ENCODE data around the gene DNAJB6. TPM values are rescaled to one million over a fixed set of nuclear protein-coding genes. Genes with fewer than 3 reads are reported as not detected.

Gene DNAJB6
- total and polyA plus RNA-seq, 2 of the 4 experiments (the other 2 are of a cell fraction) = 93.4 to 165 TPM

DNA sequence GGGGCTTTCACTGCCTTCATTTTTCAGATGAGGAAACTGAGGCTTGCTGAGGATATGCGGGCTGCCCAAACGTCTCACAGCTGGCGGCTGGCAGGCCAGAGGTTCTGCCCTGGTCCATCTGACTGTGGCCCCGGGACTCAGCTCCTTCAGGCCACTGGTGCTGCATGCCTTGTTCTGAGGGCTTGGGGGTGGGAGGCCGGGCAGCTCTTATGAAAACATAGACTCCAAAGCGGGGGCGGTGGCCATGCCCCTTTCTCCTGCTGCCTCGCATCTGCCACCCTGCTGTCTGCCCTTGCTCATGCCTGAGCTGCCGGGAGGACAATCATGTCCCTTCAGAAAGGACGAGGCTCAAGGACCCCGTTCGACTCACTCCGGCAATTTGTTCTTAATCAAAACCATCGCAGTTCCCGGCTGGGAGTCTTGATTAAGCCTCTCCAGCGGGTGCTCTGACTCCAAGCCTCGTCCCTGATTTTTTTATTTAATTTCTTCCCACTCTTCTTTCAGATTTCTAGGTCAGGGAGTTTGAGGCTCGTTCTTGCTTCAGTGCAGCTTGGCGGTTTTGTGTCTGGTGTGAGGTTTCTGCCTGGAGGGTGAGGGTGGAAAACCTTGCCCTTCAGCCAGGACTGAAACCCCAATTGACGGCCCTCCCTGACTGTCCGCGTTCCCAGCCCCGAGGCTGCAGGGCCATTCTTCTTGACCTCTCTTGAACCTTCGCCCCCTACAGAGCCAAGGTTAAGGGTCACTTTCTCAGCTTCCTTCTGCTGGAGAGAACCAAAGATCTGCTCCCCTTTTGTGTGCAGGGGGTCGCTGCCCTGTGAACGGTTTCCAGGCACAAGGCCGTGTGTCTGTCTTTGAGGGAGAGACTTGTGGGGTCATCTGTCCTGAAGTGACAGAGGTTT, 120.8 kb downstream of the DNAJB6 start (continued):
- TF ChIP-seq SMC3 (IDR thresholded peaks at IDR 0.05; ENCODE audit: low read depth, low read length) = no peak

DNA sequence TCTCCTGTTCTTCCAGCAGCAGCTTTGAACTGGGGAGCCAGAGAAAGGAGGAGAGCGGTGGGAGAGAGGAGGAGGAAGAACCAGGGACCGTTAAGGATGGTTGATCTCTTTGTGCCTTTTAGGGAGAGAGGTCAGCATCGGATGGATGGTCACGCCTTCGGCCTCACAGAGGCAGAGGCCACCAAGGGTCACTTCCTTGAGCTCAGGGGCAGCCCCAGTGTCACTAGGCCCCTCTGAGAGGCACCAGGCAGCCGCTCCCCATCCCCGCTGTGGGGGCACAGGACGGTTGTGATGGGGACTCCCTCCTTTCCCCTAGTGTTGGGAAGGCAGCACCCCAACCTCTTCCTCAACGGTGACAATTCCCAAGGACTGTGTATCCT, 121.4 kb downstream of the DNAJB6 start:
- no peaks in the 10 kb centered on the region for H3K36me3 ChIP-seq (ENCODE audit: control insufficient read depth, insufficient read depth, low read length)
- H3K9ac ChIP-seq (ENCODE audit: low read depth, low read length) = no peak overlapping the region
- H4K5ac ChIP-seq (ENCODE audit: low read depth, low read length) = no peak overlapping the region
- no peak for ATAC-seq (ENCODE audit: low read depth)
- TF ChIP-seq, protein P1, sequence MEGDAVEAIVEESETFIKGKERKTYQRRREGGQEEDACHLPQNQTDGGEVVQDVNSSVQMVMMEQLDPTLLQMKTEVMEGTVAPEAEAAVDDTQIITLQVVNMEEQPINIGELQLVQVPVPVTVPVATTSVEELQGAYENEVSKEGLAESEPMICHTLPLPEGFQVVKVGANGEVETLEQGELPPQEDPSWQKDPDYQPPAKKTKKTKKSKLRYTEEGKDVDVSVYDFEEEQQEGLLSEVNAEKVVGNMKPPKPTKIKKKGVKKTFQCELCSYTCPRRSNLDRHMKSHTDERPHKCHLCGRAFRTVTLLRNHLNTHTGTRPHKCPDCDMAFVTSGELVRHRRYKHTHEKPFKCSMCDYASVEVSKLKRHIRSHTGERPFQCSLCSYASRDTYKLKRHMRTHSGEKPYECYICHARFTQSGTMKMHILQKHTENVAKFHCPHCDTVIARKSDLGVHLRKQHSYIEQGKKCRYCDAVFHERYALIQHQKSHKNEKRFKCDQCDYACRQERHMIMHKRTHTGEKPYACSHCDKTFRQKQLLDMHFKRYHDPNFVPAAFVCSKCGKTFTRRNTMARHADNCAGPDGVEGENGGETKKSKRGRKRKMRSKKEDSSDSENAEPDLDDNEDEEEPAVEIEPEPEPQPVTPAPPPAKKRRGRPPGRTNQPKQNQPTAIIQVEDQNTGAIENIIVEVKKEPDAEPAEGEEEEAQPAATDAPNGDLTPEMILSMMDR (conservative IDR thresholded peaks at IDR 0.05; ENCODE audit: low read depth, low read length) = no peak
- TF ChIP-seq POLR2A (IDR thresholded peaks at IDR 0.05; ENCODE audit: low read depth, low read length) (no peak), CEBPB (IDR thresholded peaks at IDR 0.05; ENCODE audit: low read depth, low read length) (no peak), MXI1 (IDR thresholded peaks at IDR 0.05; ENCODE audit: borderline replicate concordance, low read depth, low read length) (no peak), MAZ (IDR thresholded peaks at IDR 0.05; ENCODE audit: borderline replicate concordance, low read depth, low read length) (no peak), RCOR1 (IDR thresholded peaks at IDR 0.05; ENCODE audit: insufficient replicate concordance, low read length) (no peak), CHD1 (IDR thresholded peaks at IDR 0.05; ENCODE audit: low read depth, low read length) (no peak), RAD21 (IDR thresholded peaks at IDR 0.05; ENCODE audit: low read length) (no peak), SMC3 (IDR thresholded peaks at IDR 0.05; ENCODE audit: low read depth, low read length) (no peak), BHLHE40 (IDR thresholded peaks at IDR 0.05; ENCODE audit: low read depth, low read length) (no peak)
- TF ChIP-seq, protein P2, sequence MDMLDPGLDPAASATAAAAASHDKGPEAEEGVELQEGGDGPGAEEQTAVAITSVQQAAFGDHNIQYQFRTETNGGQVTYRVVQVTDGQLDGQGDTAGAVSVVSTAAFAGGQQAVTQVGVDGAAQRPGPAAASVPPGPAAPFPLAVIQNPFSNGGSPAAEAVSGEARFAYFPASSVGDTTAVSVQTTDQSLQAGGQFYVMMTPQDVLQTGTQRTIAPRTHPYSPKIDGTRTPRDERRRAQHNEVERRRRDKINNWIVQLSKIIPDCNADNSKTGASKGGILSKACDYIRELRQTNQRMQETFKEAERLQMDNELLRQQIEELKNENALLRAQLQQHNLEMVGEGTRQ (IDR thresholded peaks at IDR 0.05; ENCODE audit: low read depth, low read length) = no peak
- TF ChIP-seq, protein P3, sequence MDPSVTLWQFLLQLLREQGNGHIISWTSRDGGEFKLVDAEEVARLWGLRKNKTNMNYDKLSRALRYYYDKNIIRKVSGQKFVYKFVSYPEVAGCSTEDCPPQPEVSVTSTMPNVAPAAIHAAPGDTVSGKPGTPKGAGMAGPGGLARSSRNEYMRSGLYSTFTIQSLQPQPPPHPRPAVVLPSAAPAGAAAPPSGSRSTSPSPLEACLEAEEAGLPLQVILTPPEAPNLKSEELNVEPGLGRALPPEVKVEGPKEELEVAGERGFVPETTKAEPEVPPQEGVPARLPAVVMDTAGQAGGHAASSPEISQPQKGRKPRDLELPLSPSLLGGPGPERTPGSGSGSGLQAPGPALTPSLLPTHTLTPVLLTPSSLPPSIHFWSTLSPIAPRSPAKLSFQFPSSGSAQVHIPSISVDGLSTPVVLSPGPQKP (IDR thresholded peaks at IDR 0.05; ENCODE audit: borderline replicate concordance, low read depth, low read length) = no peak
- in situ Hi-C loops (cut with MboI; ENCODE audit: low sequenced_read_pairs) (no loop called here), intact Hi-C loops (cut with micrococcal nuclease) (no loop called here), dilution Hi-C loops (cut with HindIII; ENCODE audit: low sequenced_read_pairs, unreplicated experiment) (no loop called here)
- no peak overlapping the region for H3K4ac ChIP-seq (ENCODE audit: low read depth, low read length)
- no peak overlapping the region for H3K27ac ChIP-seq (ENCODE audit: insufficient read depth, low read length)
- no peak overlapping the region for H2AK9ac ChIP-seq (replicated peaks; ENCODE audit: low read depth, low read length, poor library complexity)
- no peak overlapping the region for H3K4me2 ChIP-seq (ENCODE audit: low read depth, low read length)
- peaks cover 5% of the 10 kb centered on the region; the same call in 1 of the 2 replicates for H3K27me3 ChIP-seq (ENCODE audit: control insufficient read depth, insufficient read depth, low read length)
- DNase-seq = no peak
- CTCF ChIA-PET = no interaction called here
- H3K4me1 ChIP-seq (ENCODE audit: control insufficient read depth, insufficient read depth, low read length) = no peaks in the 10 kb centered on the region
- no peak overlapping the region for H3K56ac ChIP-seq (ENCODE audit: extremely low read depth, insufficient read depth, low read length)
- no peak overlapping the region for H4K91ac ChIP-seq (ENCODE audit: insufficient read depth, low read depth, low read length)
- H3K9me3 ChIP-seq (ENCODE audit: control insufficient read depth, insufficient read depth, low read length) = no peaks in the 10 kb centered on the region
- no peak overlapping the region for H3K18ac ChIP-seq (ENCODE audit: low read depth, low read length)
- H2AFZ ChIP-seq (replicated peaks; ENCODE audit: low read length, poor library complexity) = no peak overlapping the region
- no peak overlapping the region for H2BK120ac ChIP-seq (ENCODE audit: low read depth, low read length)
- WGBS, 2 experiments (ENCODE audit: extremely low coverage in 2 of 2, insufficient read length in 1 of 2) = no CpG with 5 or more reads among the region's 9 CpGs
- H4K8ac ChIP-seq (ENCODE audit: low read depth in 2 of 2, low read length in 2 of 2) = no peak overlapping the region
- H2BK15ac ChIP-seq (ENCODE audit: low read depth, low read length) = no peak overlapping the region
- no peaks in the 10 kb centered on the region for H3K79me1 ChIP-seq (ENCODE audit: low read depth in 1 of 2, low read length in 2 of 2)
- no peak overlapping the region for H3K23ac ChIP-seq (ENCODE audit: low read depth, low read length)
- BruUV-seq (replicated peaks) = no TSS peak
- H4K20me1 ChIP-seq (ENCODE audit: insufficient read depth, low read length) = no peaks in the 10 kb centered on the region
- H2BK20ac ChIP-seq (ENCODE audit: low read depth, low read length) = no peak overlapping the region
- no peak overlapping the region for H2BK5ac ChIP-seq (ENCODE audit: low read depth, low read length, poor library complexity, severe bottlenecking)
- no peak overlapping the region for H3K4me3 ChIP-seq (ENCODE audit: insufficient read depth, low read depth, low read length)
- H3K9me1 ChIP-seq (ENCODE audit: insufficient read depth, low read length) = no peaks in the 10 kb centered on the region
- H2AK5ac ChIP-seq (ENCODE audit: low read depth, low read length) = no peak overlapping the region
- POLR2A ChIA-PET (ENCODE audit: unreplicated experiment) = no interaction called here
- no peak overlapping the region for H3K14ac ChIP-seq (replicated peaks; ENCODE audit: low read depth, low read length)

Data from IMR-90 (cell line).